Panc1 (cell line): ENCODE data around the gene CREB3L2. TPM values are rescaled to one million over a fixed set of nuclear protein-coding genes. Genes with fewer than 3 reads are reported as not detected.

Experiments
- ATAC-seq: fragments of 200-7000 bp; cut with Tn5 transposase; 2 replicates; pipeline ENCODE4 v1.9.1; 2020; ENCODE audit warnings: mild to moderate bottlenecking, moderate library complexity
- BruUV-seq: library from RNA; stranded (reverse); fragments of 400-500 nt; replicated peaks from 2 replicates; lab custom pipeline; 2021; lab: Mats Ljungman, UMichigan
- CTCF ChIA-PET: fragments of 300-600 bp; sonication (Branson Sonifier 250); formaldehyde crosslinking; loops from one replicate; lab custom pipeline; 2022; ENCODE audit warnings: antibody characterized with exemption; lab: Charles Lee
- POLR2A ChIA-PET: fragments of 300-600 bp; sonication (Branson Sonifier 250); formaldehyde crosslinking; loops from one replicate; lab custom pipeline; 2022; ENCODE audit warnings: antibody characterized with exemption; lab: Charles Lee
- DNase-seq: peaks from one replicate; pipeline ENCODE4 v3.0.0-alpha.2; 2010; ENCODE audit warnings: low read depth, low spot score
- H3K27ac ChIP-seq: 2 replicates; pipeline ENCODE4 v1.5.1; 2011; ENCODE audit warnings: mild to moderate bottlenecking, low read length, inconsistent platforms
- H3K27me3 ChIP-seq: fragments of 200-500 bp; sonication (Bioruptor generic); 2 replicates; pipeline ENCODE4 v1.6.0; 2014; ENCODE audit warnings: low read length, inconsistent platforms; ENCODE audit not compliant: control insufficient read depth, insufficient read depth
- H3K36me3 ChIP-seq: fragments of 200-500 bp; sonication (Bioruptor generic); 2 replicates; pipeline ENCODE4 v1.5.1; 2014; ENCODE audit warnings: inconsistent platforms, mild to moderate bottlenecking, low read length, moderate library complexity; ENCODE audit not compliant: control insufficient read depth, insufficient read depth
- H3K4me1 ChIP-seq: 2 replicates; pipeline ENCODE4 v1.5.1; 2011; ENCODE audit warnings: inconsistent platforms, mild to moderate bottlenecking, low read length, moderate library complexity; ENCODE audit not compliant: control insufficient read depth, insufficient read depth
- H3K4me3 ChIP-seq, 2 experiments: 2 replicates each; pipeline ENCODE4 v1.5.1; 2011 to 2012; ENCODE audit warnings: low read depth in 2 of 2, low read length in 2 of 2, mild to moderate bottlenecking in 2 of 2, inconsistent platforms in 1 of 2, moderate library complexity in 1 of 2
- H3K9me3 ChIP-seq: fragments of 200-500 bp; sonication (Bioruptor generic); 2 replicates; pipeline ENCODE4 v1.5.1; 2014; ENCODE audit warnings: low read depth, mild to moderate bottlenecking, inconsistent platforms, low read length, moderate library complexity; ENCODE audit not compliant: control insufficient read depth, insufficient read depth
- POLR2AphosphoS5 ChIP-seq: IDR thresholded peaks from 2 replicates; pipeline ENCODE4 v1.6.1; 2012; ENCODE audit warnings: mild to moderate bottlenecking, low read depth, low read length, moderate library complexity
- REST ChIP-seq, 2 experiments: IDR thresholded peaks; 2 replicates each; pipeline ENCODE4 v1.6.1; 2011 to 2012; ENCODE audit warnings: low read depth in 2 of 2, control low read depth in 1 of 2, low read length in 1 of 2, mild to moderate bottlenecking in 1 of 2, moderate library complexity in 1 of 2; ENCODE audit not compliant: insufficient read depth in 1 of 2
- SIN3A ChIP-seq: IDR thresholded peaks from 2 replicates; pipeline ENCODE4 v1.6.1; 2012; ENCODE audit warnings: low read depth, mild to moderate bottlenecking, low read length, moderate library complexity, borderline replicate concordance; ENCODE audit not compliant: insufficient read depth
- TCF7L2 ChIP-seq: IDR thresholded peaks from 2 replicates; pipeline ENCODE4 v1.6.1; 2011; ENCODE audit warnings: mild to moderate bottlenecking, low read depth, low read length, inconsistent platforms
- in situ Hi-C: cut with HindIII; loops from 2 replicates; pipeline ENCODE4 v1.10.0; 2016; ENCODE audit warnings: low sequenced_read_pairs, low pct_unique_long_range_greater_than_20kb
- intact Hi-C: fragments of 100-400 bp; cut with micrococcal nuclease; formaldehyde crosslinking; loops from one replicate; pipeline ENCODE4 v1.10.0; 2022; ENCODE audit not compliant: unreplicated experiment
- total RNA-seq: library from RNA; stranded (reverse); gene quantifications from one replicate; pipeline ENCODE4 v1.2.1, GENCODE V29; 2021; ENCODE audit not compliant: unreplicated experiment
- TF ChIP-seq, protein P1 (sequence below): fragments of 450-650 bp; IDR thresholded peaks from 2 replicates; pipeline ENCODE4 v1.5.1; 2017; ENCODE audit warnings: mild to moderate bottlenecking

CREB3L2 gene
- total RNA-seq, 1 experiment from 2014 or later: 22.7 TPM

- intact Hi-C loops: no loop called here
- in situ Hi-C loops: no loop called here
Observed at GRCh38 chr7:137916980-137917645, 84.8 kb downstream of the CREB3L2 start.

DNA sequence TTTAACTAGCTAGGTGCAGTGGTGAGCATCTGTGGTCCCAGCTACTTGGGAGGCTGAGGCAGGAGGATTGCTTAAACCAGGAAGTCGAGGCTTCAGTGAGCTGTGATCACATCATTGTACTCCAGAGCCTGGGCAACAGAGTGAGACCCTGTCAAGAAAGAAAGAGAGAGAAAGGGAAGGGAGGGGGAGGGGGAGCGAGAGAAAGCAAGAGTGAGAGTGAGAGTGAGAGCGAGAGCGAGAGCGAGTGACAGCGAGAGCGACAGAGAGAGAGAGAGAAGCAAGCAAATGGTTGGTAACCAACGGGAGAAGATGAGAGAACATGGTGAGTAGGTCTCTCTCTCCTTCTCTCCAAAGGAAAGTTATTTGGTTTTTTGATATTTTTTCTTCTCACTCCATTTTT lies 85.3 kb downstream of the CREB3L2 start:
- intact Hi-C loops: no loop called here
- Histone ChIP-seq H3K4me1 (no peaks in the 10 kb centered on the region), H3K36me3 (no peaks in the 10 kb centered on the region), H3K4me3 (no peak overlapping the region), H3K27ac (no peak overlapping the region), H3K9me3 (no peaks in the 10 kb centered on the region), H3K27me3 (no peaks in the 10 kb centered on the region)
- no peak for ATAC-seq
- no peak for TF ChIP-seq SIN3A
- no peak for TF ChIP-seq TCF7L2
- no peak for TF ChIP-seq POLR2AphosphoS5
- TF ChIP-seq, protein P1, sequence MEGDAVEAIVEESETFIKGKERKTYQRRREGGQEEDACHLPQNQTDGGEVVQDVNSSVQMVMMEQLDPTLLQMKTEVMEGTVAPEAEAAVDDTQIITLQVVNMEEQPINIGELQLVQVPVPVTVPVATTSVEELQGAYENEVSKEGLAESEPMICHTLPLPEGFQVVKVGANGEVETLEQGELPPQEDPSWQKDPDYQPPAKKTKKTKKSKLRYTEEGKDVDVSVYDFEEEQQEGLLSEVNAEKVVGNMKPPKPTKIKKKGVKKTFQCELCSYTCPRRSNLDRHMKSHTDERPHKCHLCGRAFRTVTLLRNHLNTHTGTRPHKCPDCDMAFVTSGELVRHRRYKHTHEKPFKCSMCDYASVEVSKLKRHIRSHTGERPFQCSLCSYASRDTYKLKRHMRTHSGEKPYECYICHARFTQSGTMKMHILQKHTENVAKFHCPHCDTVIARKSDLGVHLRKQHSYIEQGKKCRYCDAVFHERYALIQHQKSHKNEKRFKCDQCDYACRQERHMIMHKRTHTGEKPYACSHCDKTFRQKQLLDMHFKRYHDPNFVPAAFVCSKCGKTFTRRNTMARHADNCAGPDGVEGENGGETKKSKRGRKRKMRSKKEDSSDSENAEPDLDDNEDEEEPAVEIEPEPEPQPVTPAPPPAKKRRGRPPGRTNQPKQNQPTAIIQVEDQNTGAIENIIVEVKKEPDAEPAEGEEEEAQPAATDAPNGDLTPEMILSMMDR: no peak
- TF ChIP-seq REST (IDR thresholded peaks at IDR 0.05; ENCODE audit: insufficient read depth in 1 of 2, low read depth in 2 of 2, low read length in 1 of 2): no peak
- in situ Hi-C loops: no loop called here
- BruUV-seq: no TSS peak
- ChIA-PET CTCF (no interaction called here), POLR2A (no interaction called here)
- no peak for DNase-seq

More at GRCh38 chr7:137916980-137917645, 84.8 kb downstream of the CREB3L2 start:
- ChIA-PET CTCF (no interaction called here), POLR2A (no interaction called here)
- no peak for TF ChIP-seq REST (IDR thresholded peaks at IDR 0.05; ENCODE audit: insufficient read depth in 1 of 2, low read depth in 2 of 2, low read length in 1 of 2)
- TF ChIP-seq SIN3A: no peak
- no peak for TF ChIP-seq TCF7L2
- TF ChIP-seq, protein P1: no peak
- H3K27ac ChIP-seq: no peak overlapping the region
- H3K36me3 ChIP-seq: no peaks in the 10 kb centered on the region
- ATAC-seq (no peak), DNase-seq (no peak)
- H3K27me3 ChIP-seq: no peaks in the 10 kb centered on the region
- BruUV-seq: no TSS peak
- H3K9me3 ChIP-seq: no peaks in the 10 kb centered on the region
- no peaks in the 10 kb centered on the region for H3K4me1 ChIP-seq
- H3K4me3 ChIP-seq: no peak overlapping the region
